NB4 (cell line): ENCODE results near the gene RGS4.

Experiments used
- CTCF ChIP-seq: IDR thresholded peaks from one replicate; pipeline ENCODE4 v1.5.1; 2012; ENCODE audit warnings: low read depth, low read length
- MYC ChIP-seq: IDR thresholded peaks from 2 replicates; pipeline ENCODE4 v1.6.1; 2011; ENCODE audit warnings: low read depth, low read length
- POLR2A ChIP-seq: IDR thresholded peaks from 2 replicates; pipeline ENCODE4 v1.6.1; 2011; ENCODE audit warnings: mild to moderate bottlenecking; ENCODE audit not compliant: insufficient read length; ENCODE audit errors: extremely low read depth
- TF ChIP-seq, protein P1 (sequence below): IDR thresholded peaks from 2 replicates; pipeline ENCODE4 v1.6.1; 2011; ENCODE audit warnings: low read depth, low read length

DNA sequence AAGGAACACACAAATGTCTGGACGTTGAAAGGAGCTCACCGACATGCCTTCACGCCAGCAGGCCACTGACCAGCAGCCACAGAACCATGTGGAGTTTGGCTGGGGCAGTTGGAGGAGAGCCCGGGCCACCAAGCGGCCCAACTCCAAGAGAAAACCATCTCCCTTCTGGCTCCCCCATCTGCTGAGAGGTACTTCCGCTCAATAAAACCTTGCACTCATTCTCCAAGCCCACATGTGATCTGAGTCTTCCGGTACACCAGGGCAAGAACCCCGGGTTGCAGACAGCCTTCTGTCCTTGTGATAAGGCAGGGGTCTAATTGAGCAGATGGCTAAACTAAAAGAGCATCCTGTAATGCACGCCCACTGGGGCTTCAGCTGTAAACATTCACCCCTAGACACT is 24.4 kb downstream of the RGS4 start:
- TF ChIP-seq CTCF (no peak), POLR2A (no peak), MYC (no peak)
- TF ChIP-seq, protein P1, sequence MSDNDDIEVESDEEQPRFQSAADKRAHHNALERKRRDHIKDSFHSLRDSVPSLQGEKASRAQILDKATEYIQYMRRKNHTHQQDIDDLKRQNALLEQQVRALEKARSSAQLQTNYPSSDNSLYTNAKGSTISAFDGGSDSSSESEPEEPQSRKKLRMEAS = no peak
